Measurements from ENCODE around the gene PPP2R3C. TPM values are rescaled to one million over a fixed set of nuclear protein-coding genes. Genes with fewer than 3 reads are reported as not detected.
A peak's percentile ranks its signal among the peaks of the same experiment; 100 is the strongest.

PPP2R3C gene
- total and polyA plus RNA-seq, 2 experiments from 2014 or later: 35.9 to 43.0 TPM

GRCh38 chr14:35140718-35141581, 19.2 kb upstream of the PPP2R3C start:
- Mint-ChIP-seq H3K4me3 (no peak overlapping the region), H3K4me1 (peaks cover 2% of the 10 kb centered on the region; the same call in 2 of the 3 replicates), H3K36me3 (ENCODE audit: low read depth) (peaks cover 2% of the 10 kb centered on the region; the same call in 1 of the 3 replicates), H3K27me3 (ENCODE audit: insufficient read depth, low read depth, poor library complexity) (peaks cover 2% of the 10 kb centered on the region), H3K27ac (no peak overlapping the region; the same call in 1 of the 2 replicates), H3K9me3 (no peaks in the 10 kb centered on the region)
- H3K27ac ChIP-seq (ENCODE audit: low read depth): no peak overlapping the region
- H3K4me1 ChIP-seq (ENCODE audit: insufficient read depth): no peaks in the 10 kb centered on the region
- no peaks in the 10 kb centered on the region for H3K27me3 ChIP-seq (ENCODE audit: insufficient read depth)
- no peaks in the 10 kb centered on the region for H3K9me2 ChIP-seq (ENCODE audit: insufficient read depth)
- no peak overlapping the region for H3K4me2 ChIP-seq
- H2AFZ ChIP-seq: no peak overlapping the region
- H3K79me2 ChIP-seq (replicated peaks; ENCODE audit: insufficient read depth): peaks cover 25% of the 10 kb centered on the region
- H3K4me3 ChIP-seq: no peak overlapping the region
- TF ChIP-seq CTCF (conservative IDR thresholded peaks at IDR 0.05; ENCODE audit: low read depth in 2 of 2) (peak in 1 of 2 experiments; percentile 70; a peak in 3 of 4 replicates), POLR2AphosphoS5 (IDR thresholded peaks at IDR 0.05; ENCODE audit: low read depth) (no peak)
- 0 out of 2 replicates have a peak, but pooled peaks cover 4% of the 10 kb centered on the region for H3F3A ChIP-seq (replicated peaks; ENCODE audit: low read depth)
- DNase-seq (ENCODE audit: low spot score) (peak; percentile 31), ATAC-seq (no peak)
- no peaks in the 10 kb centered on the region for H3K36me3 ChIP-seq (ENCODE audit: insufficient read depth)
- no peaks in the 10 kb centered on the region; the same call in 1 of the 2 replicates for H4K20me1 ChIP-seq (replicated peaks; ENCODE audit: insufficient read depth)

- Histone ChIP-seq H3F3A (replicated peaks; ENCODE audit: low read depth) (0 out of 2 replicates have a peak, but pooled peaks cover 4% of the 10 kb centered on the region), H4K20me1 (replicated peaks; ENCODE audit: insufficient read depth) (no peaks in the 10 kb centered on the region), H3K27me3 (ENCODE audit: insufficient read depth) (no peaks in the 10 kb centered on the region), H3K4me2 (no peak overlapping the region), H2AFZ (no peak overlapping the region), H3K27ac (ENCODE audit: low read depth) (no peak overlapping the region), H3K9me2 (ENCODE audit: insufficient read depth) (no peaks in the 10 kb centered on the region), H3K4me1 (ENCODE audit: insufficient read depth) (no peaks in the 10 kb centered on the region), H3K79me2 (replicated peaks; ENCODE audit: insufficient read depth) (peaks cover 14% of the 10 kb centered on the region), H3K36me3 (ENCODE audit: insufficient read depth) (no peaks in the 10 kb centered on the region), H3K4me3 (no peak overlapping the region)
- ATAC-seq (no peak), DNase-seq (ENCODE audit: low spot score) (no peak)
- Mint-ChIP-seq H3K27me3 (ENCODE audit: insufficient read depth, low read depth, poor library complexity) (peaks cover 2% of the 10 kb centered on the region), H3K4me1 (peaks cover 2% of the 10 kb centered on the region; the same call in 2 of the 3 replicates), H3K27ac (no peak overlapping the region), H3K4me3 (no peak overlapping the region), H3K36me3 (ENCODE audit: low read depth) (peaks cover 9% of the 10 kb centered on the region), H3K9me3 (no peaks in the 10 kb centered on the region)
- no peak for TF ChIP-seq ZNF114 (CRISPR knock-in tag; IDR thresholded peaks at IDR 0.05)
- no peak for TF ChIP-seq EZH2phosphoT487 (IDR thresholded peaks at IDR 0.05; ENCODE audit: unreplicated experiment)
- TF ChIP-seq ZNF462 (CRISPR knock-in tag; IDR thresholded peaks at IDR 0.05): no peak
These were observed 16.8 kb upstream of the PPP2R3C start for GRCh38 chr14:35138585-35138984.
